SK-N-SH (cell line): ENCODE data around the gene UBR3. TPM values are rescaled to one million over a fixed set of nuclear protein-coding genes. Genes with fewer than 3 reads are reported as not detected.
"Not testable (repeated sequence)": the region's sequence is repeated elsewhere in the genome, so short reads cannot be mapped to it uniquely, and the experiment has no call there.

Experiments used
- CTCF ChIA-PET: fragments of 300-600, 350-600 bp; formaldehyde crosslinking; extraction: SDS; loops from one replicate; lab custom pipeline; 2021; lab: Yijun Ruan, JAX
- POLR2A ChIA-PET: fragments of 350-600 bp; sonication (Branson Sonifier 250); formaldehyde crosslinking; extraction: SDS; loops from one replicate; lab custom pipeline; 2020; ENCODE audit warnings: antibody characterized with exemption, inconsistent platforms; lab: Yijun Ruan, JAX
- DNase-seq: peaks from one replicate; pipeline ENCODE4 v3.0.0; 2012
- H2AFZ ChIP-seq: fragments of 200-600 bp; sonication (generic); 2 replicates; pipeline ENCODE4 v1.8.1; 2016; ENCODE audit warnings: antibody characterized with exemption, mild to moderate bottlenecking, low read depth
- H3F3A ChIP-seq: fragments of 200-600 bp; sonication (generic); replicated peaks from 2 replicates; pipeline ENCODE3; 2016; ENCODE audit warnings: antibody characterized with exemption, mild to moderate bottlenecking; ENCODE audit not compliant: insufficient read depth
- H3K27ac ChIP-seq, 2 experiments: fragments of 200-500 bp in 1 of 2; fragments of 200-600 bp in 1 of 2; sonication (Bioruptor generic) in 1 of 2; sonication (generic), shearing (Covaris generic) in 1 of 2; 2 replicates each; pipeline versions ENCODE4 v1.5.1 to v1.6.1; 2014 to 2016; ENCODE audit warnings: low read depth in 2 of 2, inconsistent platforms in 1 of 2, low read length in 1 of 2, mild to moderate bottlenecking in 1 of 2, mixed read lengths in 1 of 2
- H3K27me3 ChIP-seq: fragments of 200-600 bp; sonication (generic), shearing (Covaris generic); 2 replicates; pipeline ENCODE4 v1.6.1; 2016; ENCODE audit warnings: mixed run types; ENCODE audit not compliant: insufficient read depth
- H3K36me3 ChIP-seq, 2 experiments: fragments of 200-500 bp in 1 of 2; fragments of 200-600 bp in 1 of 2; sonication (Bioruptor generic) in 1 of 2; sonication (generic) in 1 of 2; replicated peaks in 1 of 2; 2 replicates each; pipeline versions ENCODE3 to v1.5.1; 2014 to 2016; ENCODE audit warnings: low read length in 1 of 2, mild to moderate bottlenecking in 1 of 2; ENCODE audit not compliant: insufficient read depth in 2 of 2, control insufficient read depth in 1 of 2
- H3K4me1 ChIP-seq, 2 experiments: fragments of 200-500 bp in 1 of 2; fragments of 200-600 bp in 1 of 2; sonication (Bioruptor generic) in 1 of 2; sonication (generic), shearing (Covaris generic) in 1 of 2; 2 replicates each; pipeline versions ENCODE4 v1.5.1 to v1.6.1; 2014 to 2016; ENCODE audit warnings: low read depth in 1 of 2, low read length in 1 of 2, mixed run types in 1 of 2; ENCODE audit not compliant: insufficient read depth in 2 of 2, control insufficient read depth in 1 of 2
- H3K4me2 ChIP-seq: fragments of 200-600 bp; sonication (generic), shearing (Covaris generic); 2 replicates; pipeline ENCODE4 v1.6.1; 2017; ENCODE audit warnings: mixed run types
- H3K4me3 ChIP-seq, 2 experiments: fragments of 200-500 bp in 1 of 2; fragments of 200-600 bp in 1 of 2; sonication (Bioruptor generic) in 1 of 2; sonication (generic), shearing (Covaris generic) in 1 of 2; 2 replicates each; pipeline versions ENCODE4 v1.5.1 to v1.8.1; 2014 to 2016; ENCODE audit warnings: low read depth in 2 of 2, inconsistent platforms in 1 of 2, low read length in 1 of 2, mild to moderate bottlenecking in 1 of 2, mixed read lengths in 1 of 2, moderate library complexity in 1 of 2
- H3K79me2 ChIP-seq: fragments of 200-600 bp; sonication (generic); 2 replicates; pipeline ENCODE4 v1.8.1; 2017; ENCODE audit warnings: mild to moderate bottlenecking; ENCODE audit not compliant: insufficient read depth
- H3K9ac ChIP-seq: fragments of 200-600 bp; sonication (generic); 2 replicates; pipeline ENCODE4 v1.6.1; 2017; ENCODE audit warnings: mixed run types
- H3K9me2 ChIP-seq: fragments of 200-600 bp; sonication (generic); 2 replicates; pipeline ENCODE4 v1.6.1; 2017; ENCODE audit warnings: mixed run types
- H3K9me3 ChIP-seq: fragments of 200-600 bp; sonication (generic); 2 replicates; pipeline ENCODE4 v1.6.1; 2017; ENCODE audit warnings: mixed run types, mild to moderate bottlenecking, moderate library complexity
- H4K20me1 ChIP-seq: fragments of 200-600 bp; sonication (generic); 2 replicates; pipeline ENCODE4 v1.6.1; 2017; ENCODE audit warnings: mild to moderate bottlenecking, mixed run types; ENCODE audit not compliant: insufficient read depth
- ELF1 ChIP-seq: IDR thresholded peaks from 2 replicates; pipeline ENCODE4 v1.4.0; 2012
- EP300 ChIP-seq, 2 experiments: IDR thresholded peaks; 2 replicates each; pipeline versions ENCODE4 v1.4.0 to v1.6.1; 2012; ENCODE audit warnings: borderline replicate concordance in 1 of 2, low read depth in 1 of 2, low read length in 1 of 2
- FOSL2 ChIP-seq: IDR thresholded peaks from 2 replicates; pipeline ENCODE4 v1.4.0; 2012; ENCODE audit warnings: low read depth, mild to moderate bottlenecking, moderate library complexity, borderline replicate concordance
- FOXM1 ChIP-seq: IDR thresholded peaks from 2 replicates; pipeline ENCODE4 v1.4.0; 2012; ENCODE audit warnings: low read depth, mild to moderate bottlenecking
- GABPA ChIP-seq: IDR thresholded peaks from 2 replicates; pipeline ENCODE4 v1.4.0; 2012; ENCODE audit warnings: low read depth, mild to moderate bottlenecking
- MEF2A ChIP-seq: IDR thresholded peaks from 2 replicates; pipeline ENCODE4 v1.4.0; 2012; ENCODE audit warnings: low read depth, borderline replicate concordance
- RCOR1 ChIP-seq: fragments of 150-350 bp; IDR thresholded peaks from 2 replicates; pipeline ENCODE4 v1.6.1; 2017; ENCODE audit warnings: antibody characterized with exemption, low read length
- USF2 ChIP-seq: fragments of 150-350 bp; IDR thresholded peaks from 2 replicates; pipeline ENCODE4 v1.6.1; 2017; ENCODE audit warnings: antibody characterized with exemption, low read length, low read depth, borderline replicate concordance
- YY1 ChIP-seq: IDR thresholded peaks from 2 replicates; pipeline ENCODE4 v1.4.0; 2012; ENCODE audit warnings: low read depth, mild to moderate bottlenecking
- whole genome bisulfite sequencing: methylation state at CpG from one replicate; pipeline ENCODE4 v1.1.6; 2017; ENCODE audit warnings: low lambda C conversion rate; 5-methylcytosine and 5-hydroxymethylcytosine counted together
- polyA plus RNA-seq, 3 experiments: library from polyadenylated mRNA; depleted of rRNA; stranded (reverse); fragments of >200 nt; gene quantifications; 2 replicates each; pipeline ENCODE4 v1.2.3, GENCODE V29; 2012

Gene UBR3
- polyA plus RNA-seq, 1 of the 3 experiments (the other 2 are of a cell fraction): 5.2 TPM

GRCh38 chr2:169892951-169893350 is 65.7 kb downstream of the UBR3 start:
- no peaks in the 10 kb centered on the region for H3K79me2 ChIP-seq
- no peaks in the 10 kb centered on the region for H3K9me3 ChIP-seq
- peaks cover 0 to 5% of the 10 kb centered on the region in 2 experiments; a peak in 3 of 4 replicates for H3K4me1 ChIP-seq
- CTCF ChIA-PET: interaction anchor here (1.1 to 3.8 kb wide), 3 partner anchors 15 to 69 kb away, joined by 3 to 15 read pairs (median 8); partner anchors contain the start of genes METTL5 and UBR3
- POLR2A ChIA-PET: no interaction called here
- peaks cover 7 to 25% of the 10 kb centered on the region in 2 experiments for H3K36me3 ChIP-seq
- H3F3A ChIP-seq: peaks cover 5% of the 10 kb centered on the region
- DNase-seq: no peak
- no peak overlapping the region for H3K27ac ChIP-seq
- H3K9me2 ChIP-seq: no peaks in the 10 kb centered on the region
- no peaks in the 10 kb centered on the region for H4K20me1 ChIP-seq
- TF ChIP-seq FOSL2 (no peak), FOXM1 (no peak), MEF2A (no peak)
- no peaks in the 10 kb centered on the region for H3K27me3 ChIP-seq
- 97% methylated on average over 1 of the region's 1 CpG for WGBS
- no peak overlapping the region for H3K4me2 ChIP-seq
- H3K9ac ChIP-seq: no peak overlapping the region
- H2AFZ ChIP-seq: no peak overlapping the region
- no peak overlapping the region for H3K4me3 ChIP-seq

DNA sequence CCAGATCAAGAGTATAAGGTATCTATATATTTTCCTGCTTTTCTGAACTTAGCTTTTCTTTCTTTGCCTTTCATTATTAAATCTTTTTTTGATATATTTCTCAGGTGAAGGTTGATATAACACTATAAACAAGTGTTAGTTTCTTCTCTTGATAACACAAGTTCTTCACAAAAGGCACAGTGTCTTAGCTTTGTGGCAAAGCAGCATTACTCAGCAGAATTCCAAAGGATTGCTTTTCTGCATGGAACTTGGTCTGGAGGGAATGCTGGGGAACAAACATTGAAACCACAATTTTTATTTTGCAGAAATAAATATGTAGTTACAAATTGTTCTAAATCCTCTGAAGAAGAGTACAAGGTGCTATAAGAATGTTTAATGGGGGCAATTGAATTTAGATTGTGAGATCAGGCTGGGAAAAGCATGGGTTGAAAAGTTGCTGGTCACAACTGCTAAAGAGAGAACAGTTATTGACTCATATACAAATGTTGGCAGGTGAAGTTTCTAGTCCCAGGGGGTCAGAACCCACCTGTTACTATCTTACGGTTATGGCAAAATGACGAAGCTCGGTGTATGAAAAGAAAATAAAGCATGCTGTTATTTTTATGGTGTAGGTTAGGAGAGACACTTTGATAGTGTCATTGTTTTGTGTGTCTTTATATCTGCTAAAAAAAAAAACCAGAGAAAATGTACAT is 68.2 kb downstream of the UBR3 start:
- no peak overlapping the region for H3K4me3 ChIP-seq
- ChIA-PET CTCF (interaction anchor here (3.8 kb wide), 1 partner anchor 71 kb away, joined by 15 read pairs; the partner anchor contains the start of gene METTL5), POLR2A (no interaction called here)
- WGBS: 97% methylated on average over 3 of the region's 3 CpGs
- peaks cover 0 to 5% of the 10 kb centered on the region in 2 experiments; a peak in 3 of 4 replicates for H3K4me1 ChIP-seq
- H3K27ac ChIP-seq: peak overlapping the region in 1 of 2 experiments; percentile 11; a peak in 1 of 4 replicates
- no peaks in the 10 kb centered on the region for H3F3A ChIP-seq
- no peaks in the 10 kb centered on the region for H3K27me3 ChIP-seq
- no peak overlapping the region for H3K4me2 ChIP-seq
- no peak for TF ChIP-seq GABPA
- H4K20me1 ChIP-seq: no peaks in the 10 kb centered on the region
- H3K79me2 ChIP-seq: no peaks in the 10 kb centered on the region
- H2AFZ ChIP-seq: no peak overlapping the region
- no peak for DNase-seq
- no peaks in the 10 kb centered on the region for H3K9me2 ChIP-seq
- H3K9ac ChIP-seq: no peak overlapping the region
- peaks cover 7 to 29% of the 10 kb centered on the region in 2 experiments for H3K36me3 ChIP-seq
- H3K9me3 ChIP-seq: no peaks in the 10 kb centered on the region

DNA sequence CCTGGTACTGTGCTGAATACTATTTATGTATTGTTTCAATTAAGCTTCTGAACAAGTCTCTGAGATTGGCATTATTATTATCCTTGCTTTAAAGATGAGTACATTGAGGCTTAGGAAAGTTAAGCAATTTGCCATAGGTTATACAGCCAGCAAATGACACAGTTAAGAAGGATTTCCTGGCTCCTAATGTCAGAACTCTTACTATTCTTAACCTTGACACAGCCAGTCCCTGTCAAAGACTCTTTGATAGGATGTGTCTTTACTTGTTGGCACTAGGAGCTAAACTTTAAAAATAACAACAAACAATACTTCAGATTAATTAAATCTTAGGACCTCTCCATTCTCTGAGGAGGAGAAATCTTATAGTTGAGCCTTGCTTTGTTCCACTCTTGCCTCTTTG is 70.6 kb downstream of the UBR3 start:
- CTCF ChIA-PET: interaction anchor here (0.8 kb wide), 1 partner anchor 74 kb away, joined by 3 read pairs; no protein-coding TSS in a partner anchor

GRCh38 chr2:169900103-169900502 is 72.8 kb downstream of the UBR3 start:
- H2AFZ ChIP-seq, H4K20me1 ChIP-seq, H3K27me3 ChIP-seq, H3K79me2 ChIP-seq, H3F3A ChIP-seq, CTCF ChIA-PET, H3K27ac ChIP-seq, H3K9me2 ChIP-seq, POLR2A ChIA-PET, H3K4me3 ChIP-seq, H3K4me1 ChIP-seq, H3K9ac ChIP-seq, H3K4me2 ChIP-seq, DNase-seq, H3K9me3 ChIP-seq: not testable (repeated sequence)
- 97% methylated on average over 4 of the region's 4 CpGs for WGBS
- peaks cover 11 to 25% of the 10 kb centered on the region in 2 experiments for H3K36me3 ChIP-seq

More for the DNA sequence above, 70.6 kb downstream of the UBR3 start:
- DNase-seq: no peak
- Histone ChIP-seq H3K9ac (no peak overlapping the region), H3F3A (no peaks in the 10 kb centered on the region), H3K4me2 (no peak overlapping the region), H4K20me1 (no peaks in the 10 kb centered on the region), H3K27me3 (no peaks in the 10 kb centered on the region), H3K36me3 (peaks cover 11 to 21% of the 10 kb centered on the region in 2 experiments), H3K4me3 (no peak overlapping the region), H3K27ac (no peak overlapping the region), H3K4me1 (peaks cover 0 to 3% of the 10 kb centered on the region in 2 experiments; a peak in 3 of 4 replicates), H2AFZ (no peak overlapping the region), H3K9me2 (no peaks in the 10 kb centered on the region), H3K9me3 (no peaks in the 10 kb centered on the region), H3K79me2 (no peaks in the 10 kb centered on the region)
- TF ChIP-seq MEF2A (no peak), ELF1 (no peak), RCOR1 (no peak), YY1 (no peak), USF2 (no peak), EP300 (IDR thresholded peaks at IDR 0.05; ENCODE audit: borderline replicate concordance in 1 of 2, low read depth in 1 of 2, low read length in 1 of 2) (no peak)
- POLR2A ChIA-PET: no interaction called here
